Bronchial epithelial cell (primary cell): ENCODE results near the gene OSBPL3. TPM values are rescaled to one million over a fixed set of nuclear protein-coding genes. Genes with fewer than 3 reads are reported as not detected.

Experiments
- DNase-seq: peaks from one replicate; pipeline ENCODE4 v3.0.0-alpha.2; 2010; ENCODE audit warnings: low read depth
- FAIRE-seq: peaks from 2 replicates; lab custom pipeline; 2011; peaks lifted over from hg19 to GRCh38; lab: Jason Lieb, UNC
- H3K27me3 ChIP-seq: 2 replicates; pipeline ENCODE4 v1.5.1; 2011; ENCODE audit warnings: low read length; ENCODE audit not compliant: control insufficient read depth, insufficient read depth
- H3K36me3 ChIP-seq: 2 replicates; pipeline ENCODE4 v1.5.1; 2011; ENCODE audit warnings: low read length; ENCODE audit not compliant: control insufficient read depth, insufficient read depth
- H3K4me3 ChIP-seq: 2 replicates; pipeline ENCODE4 v1.5.1; 2011; ENCODE audit warnings: mild to moderate bottlenecking, low read depth, low read length, control low read depth
- total RNA-seq: library from RNA; depleted of rRNA; stranded (reverse); fragments of >200 nt; gene quantifications from 2 replicates; pipeline ENCODE4 v1.2.1, GENCODE V29; 2014
- TF ChIP-seq, protein P1 (sequence below): IDR thresholded peaks from 2 replicates; pipeline ENCODE4 v1.5.1; 2011; ENCODE audit warnings: mild to moderate bottlenecking, moderate library complexity, low read length, control low read depth, inconsistent platforms; ENCODE audit not compliant: insufficient read depth, severe bottlenecking

OSBPL3 gene, protein sequence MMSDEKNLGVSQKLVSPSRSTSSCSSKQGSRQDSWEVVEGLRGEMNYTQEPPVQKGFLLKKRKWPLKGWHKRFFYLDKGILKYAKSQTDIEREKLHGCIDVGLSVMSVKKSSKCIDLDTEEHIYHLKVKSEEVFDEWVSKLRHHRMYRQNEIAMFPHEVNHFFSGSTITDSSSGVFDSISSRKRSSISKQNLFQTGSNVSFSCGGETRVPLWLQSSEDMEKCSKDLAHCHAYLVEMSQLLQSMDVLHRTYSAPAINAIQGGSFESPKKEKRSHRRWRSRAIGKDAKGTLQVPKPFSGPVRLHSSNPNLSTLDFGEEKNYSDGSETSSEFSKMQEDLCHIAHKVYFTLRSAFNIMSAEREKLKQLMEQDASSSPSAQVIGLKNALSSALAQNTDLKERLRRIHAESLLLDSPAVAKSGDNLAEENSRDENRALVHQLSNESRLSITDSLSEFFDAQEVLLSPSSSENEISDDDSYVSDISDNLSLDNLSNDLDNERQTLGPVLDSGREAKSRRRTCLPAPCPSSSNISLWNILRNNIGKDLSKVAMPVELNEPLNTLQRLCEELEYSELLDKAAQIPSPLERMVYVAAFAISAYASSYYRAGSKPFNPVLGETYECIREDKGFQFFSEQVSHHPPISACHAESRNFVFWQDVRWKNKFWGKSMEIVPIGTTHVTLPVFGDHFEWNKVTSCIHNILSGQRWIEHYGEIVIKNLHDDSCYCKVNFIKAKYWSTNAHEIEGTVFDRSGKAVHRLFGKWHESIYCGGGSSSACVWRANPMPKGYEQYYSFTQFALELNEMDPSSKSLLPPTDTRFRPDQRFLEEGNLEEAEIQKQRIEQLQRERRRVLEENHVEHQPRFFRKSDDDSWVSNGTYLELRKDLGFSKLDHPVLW
- 19.7 and 25.0 TPM in 2 replicates for total RNA-seq

DNA sequence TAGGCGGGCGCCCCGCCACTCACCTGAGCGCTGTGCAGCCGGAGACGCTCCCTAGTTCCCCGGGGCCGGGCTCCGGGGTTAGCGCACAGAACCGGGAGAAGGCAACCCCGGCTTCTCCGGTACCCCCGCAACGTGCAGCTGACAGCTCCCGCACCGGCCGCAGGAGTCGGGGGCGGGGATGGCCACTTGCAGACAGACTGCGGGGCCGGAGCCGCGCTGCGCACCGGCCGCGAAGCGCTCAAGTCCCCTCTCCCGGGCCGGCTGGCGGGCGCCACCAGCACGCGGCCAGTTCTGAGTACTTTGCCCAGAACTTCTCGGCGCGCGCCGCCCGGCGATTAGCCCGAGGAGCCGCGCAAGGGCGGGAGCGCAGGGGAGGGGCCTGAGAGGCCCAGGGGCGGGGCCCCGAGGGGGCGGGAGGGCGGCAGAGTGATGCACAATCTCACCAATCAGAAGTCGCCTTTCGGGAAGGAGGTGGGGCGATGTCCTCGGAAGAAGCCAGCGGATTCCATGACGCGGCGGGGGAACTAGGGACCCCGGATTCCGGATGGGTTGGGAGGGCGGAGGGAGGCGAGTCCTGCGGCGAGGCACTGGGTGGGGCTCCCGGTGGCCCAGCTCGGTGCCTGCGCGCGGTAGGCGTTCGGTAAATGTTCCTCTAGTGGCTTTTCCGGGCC, at the start of gene OSBPL3:
Gene OSBPL3 (minus strand): TSS at position 316 of the 671 bp plus-strand sequence. CDS start 87,706 bp downstream, outside the sequence.
- TF ChIP-seq, protein P1, sequence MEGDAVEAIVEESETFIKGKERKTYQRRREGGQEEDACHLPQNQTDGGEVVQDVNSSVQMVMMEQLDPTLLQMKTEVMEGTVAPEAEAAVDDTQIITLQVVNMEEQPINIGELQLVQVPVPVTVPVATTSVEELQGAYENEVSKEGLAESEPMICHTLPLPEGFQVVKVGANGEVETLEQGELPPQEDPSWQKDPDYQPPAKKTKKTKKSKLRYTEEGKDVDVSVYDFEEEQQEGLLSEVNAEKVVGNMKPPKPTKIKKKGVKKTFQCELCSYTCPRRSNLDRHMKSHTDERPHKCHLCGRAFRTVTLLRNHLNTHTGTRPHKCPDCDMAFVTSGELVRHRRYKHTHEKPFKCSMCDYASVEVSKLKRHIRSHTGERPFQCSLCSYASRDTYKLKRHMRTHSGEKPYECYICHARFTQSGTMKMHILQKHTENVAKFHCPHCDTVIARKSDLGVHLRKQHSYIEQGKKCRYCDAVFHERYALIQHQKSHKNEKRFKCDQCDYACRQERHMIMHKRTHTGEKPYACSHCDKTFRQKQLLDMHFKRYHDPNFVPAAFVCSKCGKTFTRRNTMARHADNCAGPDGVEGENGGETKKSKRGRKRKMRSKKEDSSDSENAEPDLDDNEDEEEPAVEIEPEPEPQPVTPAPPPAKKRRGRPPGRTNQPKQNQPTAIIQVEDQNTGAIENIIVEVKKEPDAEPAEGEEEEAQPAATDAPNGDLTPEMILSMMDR: no peak
- Histone ChIP-seq H3K36me3 (no peaks in the 10 kb centered on the region), H3K27me3 (no peaks in the 10 kb centered on the region), H3K4me3 (peak within 1 kb of the TSS; percentile 88)
- no peak for FAIRE-seq
- peak; percentile 83 for DNase-seq

DNA sequence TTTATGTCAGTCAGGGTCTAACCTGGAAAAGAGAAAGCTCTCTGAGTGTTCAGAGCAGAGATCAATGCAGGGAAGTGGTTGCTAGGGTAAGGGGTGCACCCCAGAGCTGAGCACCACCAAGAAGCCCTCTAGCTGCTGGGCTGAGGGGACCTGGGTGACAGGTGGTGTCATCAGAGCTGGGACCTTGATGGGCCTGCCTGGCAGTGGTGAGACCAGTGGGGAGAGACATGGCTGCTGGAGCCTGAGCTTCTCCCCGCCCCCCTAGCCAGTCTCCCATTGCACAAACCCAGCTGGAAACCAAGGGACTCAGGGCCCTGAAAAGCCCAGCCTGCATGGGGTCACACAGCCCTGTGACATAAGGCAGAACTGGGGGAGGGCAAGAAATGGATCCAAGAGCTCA, 49.1 kb upstream of the OSBPL3 start:
- H3K4me3 ChIP-seq: no peak overlapping the region
- TF ChIP-seq, protein P1: no peak
- no peak for FAIRE-seq
- H3K27me3 ChIP-seq: no peaks in the 10 kb centered on the region
- H3K36me3 ChIP-seq: no peaks in the 10 kb centered on the region
- DNase-seq: no peak

DNA sequence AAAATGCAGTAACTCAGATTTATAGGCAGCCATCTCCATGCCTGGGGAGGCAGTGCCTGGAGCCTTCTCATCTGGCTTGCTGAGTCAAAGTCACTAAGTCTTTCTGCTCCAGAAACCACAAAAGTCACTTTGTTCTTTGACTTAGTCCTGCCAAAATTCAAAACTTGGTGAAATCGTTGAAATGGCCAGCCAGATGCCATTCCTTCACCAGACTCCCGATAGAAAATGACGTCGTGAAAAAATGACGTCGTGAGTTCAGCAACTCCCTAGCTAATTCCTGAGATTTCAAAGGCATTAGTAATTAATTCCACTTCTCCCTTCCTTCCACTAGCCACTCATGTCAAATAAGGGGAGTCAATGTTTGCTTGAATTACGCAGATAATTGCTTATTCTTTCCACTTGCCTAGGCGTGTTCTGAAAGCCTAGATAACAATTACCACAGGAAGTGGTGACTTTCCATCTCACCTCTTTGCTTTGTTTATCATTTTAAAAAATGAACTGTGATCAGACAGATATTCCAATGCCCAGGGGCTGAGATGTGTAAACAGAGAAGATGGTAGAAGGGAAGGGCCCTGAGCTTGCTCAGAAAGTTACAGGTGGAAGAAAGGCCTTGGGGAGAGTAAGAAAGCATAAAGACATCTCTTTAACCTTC, 48.5 kb upstream of the OSBPL3 start:
- peak; percentile 99 for DNase-seq
- FAIRE-seq: peak; percentile 79

DNA sequence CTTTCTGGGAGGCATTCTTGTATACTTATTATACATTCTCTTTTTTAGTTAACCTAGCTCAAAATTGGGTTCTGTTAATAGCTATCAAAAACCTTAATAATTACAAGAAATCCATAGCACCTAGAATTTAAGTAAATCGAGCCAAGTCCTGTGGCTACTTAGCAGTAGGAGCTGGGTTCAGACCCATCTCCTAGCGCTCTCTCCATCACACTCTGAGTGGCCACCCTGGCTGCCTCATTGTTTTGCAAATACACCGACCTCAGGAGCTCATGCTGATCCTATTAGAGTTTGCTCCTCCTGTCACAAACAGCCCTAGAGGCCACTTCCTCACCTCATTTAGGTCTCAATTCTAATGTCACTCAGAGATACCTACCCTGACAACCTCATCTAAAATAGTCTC, 46.2 kb upstream of the OSBPL3 start:
- H3K36me3 ChIP-seq: no peaks in the 10 kb centered on the region
- TF ChIP-seq, protein P1: no peak
- no peak overlapping the region for H3K4me3 ChIP-seq
- no peaks in the 10 kb centered on the region for H3K27me3 ChIP-seq
- no peak for DNase-seq
- FAIRE-seq: no peak

More for the DNA sequence above, 48.5 kb upstream of the OSBPL3 start:
- H3K27me3 ChIP-seq: no peaks in the 10 kb centered on the region
- no peaks in the 10 kb centered on the region for H3K36me3 ChIP-seq
- no peak overlapping the region for H3K4me3 ChIP-seq
- TF ChIP-seq, protein P1: no peak

DNA sequence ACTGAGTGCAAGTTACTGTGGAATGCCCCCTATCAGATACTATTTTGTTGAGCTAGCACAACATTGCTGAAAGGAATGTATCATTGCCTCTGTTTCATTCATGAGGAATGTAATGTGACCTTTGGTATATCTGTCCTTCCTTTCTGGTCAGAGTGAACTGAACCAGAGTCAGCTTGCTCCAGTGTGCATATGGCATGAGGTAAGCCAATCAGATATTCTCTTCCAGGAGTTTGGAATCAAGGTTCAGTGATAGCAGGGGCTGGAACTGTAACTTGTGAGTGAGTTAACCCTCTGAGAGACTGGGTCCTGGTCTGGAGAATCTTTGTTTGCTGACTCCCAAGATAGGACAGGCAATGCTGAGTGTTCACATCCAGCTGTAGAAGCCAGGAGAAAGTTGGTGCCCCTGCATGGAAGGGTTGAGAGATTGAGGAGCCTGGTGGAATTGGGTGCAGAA, 45.3 kb upstream of the OSBPL3 start:
- TF ChIP-seq, protein P1: no peak
- no peak overlapping the region for H3K4me3 ChIP-seq
- H3K27me3 ChIP-seq: no peaks in the 10 kb centered on the region
- no peaks in the 10 kb centered on the region for H3K36me3 ChIP-seq
- DNase-seq: peak; percentile 79
- FAIRE-seq: no peak
